ENCODE results near the gene MAPK8.

The MAPK8 gene

GRCh38 chr10:48462482-48463020 lies 156.1 kb downstream of the MAPK8 start:
- no peak for DNase-seq (ENCODE audit: low read depth in 2 of 2)

DNA sequence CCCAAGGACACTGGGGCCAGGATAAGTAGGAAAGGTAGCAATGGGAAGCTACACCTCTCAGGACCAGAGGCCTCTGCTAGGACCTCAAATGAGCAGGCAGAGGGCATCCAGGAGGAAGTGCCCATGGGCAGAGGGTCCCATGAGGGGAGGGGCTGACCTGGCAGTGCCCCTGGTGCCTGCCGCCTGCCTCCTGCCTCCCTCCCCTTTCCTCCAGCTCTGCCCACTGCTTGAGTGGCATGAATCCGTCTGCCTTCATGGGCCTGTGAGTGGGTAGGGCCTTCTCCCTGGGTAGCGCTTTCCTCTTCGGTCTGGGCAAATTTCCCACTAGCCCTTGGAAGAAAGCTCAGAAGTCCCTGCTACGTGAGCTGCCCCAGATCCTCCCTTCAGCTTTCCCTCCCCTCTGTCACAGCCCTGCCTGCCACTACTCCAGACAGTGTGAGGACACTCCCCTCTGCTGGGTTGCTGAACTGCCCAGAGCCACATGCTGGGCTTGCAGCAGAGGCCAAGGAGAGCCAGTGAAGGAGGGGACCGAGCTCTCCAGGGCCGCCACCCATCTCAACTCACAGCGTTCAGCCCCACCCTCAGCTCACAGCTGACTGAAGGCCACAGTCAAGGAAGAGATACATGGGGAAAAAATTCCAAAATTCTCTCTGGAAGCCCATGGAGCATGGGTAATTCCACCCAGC lies 157.0 kb downstream of the MAPK8 start:
- DNase-seq (ENCODE audit: low read depth in 2 of 2): no peak

DNA sequence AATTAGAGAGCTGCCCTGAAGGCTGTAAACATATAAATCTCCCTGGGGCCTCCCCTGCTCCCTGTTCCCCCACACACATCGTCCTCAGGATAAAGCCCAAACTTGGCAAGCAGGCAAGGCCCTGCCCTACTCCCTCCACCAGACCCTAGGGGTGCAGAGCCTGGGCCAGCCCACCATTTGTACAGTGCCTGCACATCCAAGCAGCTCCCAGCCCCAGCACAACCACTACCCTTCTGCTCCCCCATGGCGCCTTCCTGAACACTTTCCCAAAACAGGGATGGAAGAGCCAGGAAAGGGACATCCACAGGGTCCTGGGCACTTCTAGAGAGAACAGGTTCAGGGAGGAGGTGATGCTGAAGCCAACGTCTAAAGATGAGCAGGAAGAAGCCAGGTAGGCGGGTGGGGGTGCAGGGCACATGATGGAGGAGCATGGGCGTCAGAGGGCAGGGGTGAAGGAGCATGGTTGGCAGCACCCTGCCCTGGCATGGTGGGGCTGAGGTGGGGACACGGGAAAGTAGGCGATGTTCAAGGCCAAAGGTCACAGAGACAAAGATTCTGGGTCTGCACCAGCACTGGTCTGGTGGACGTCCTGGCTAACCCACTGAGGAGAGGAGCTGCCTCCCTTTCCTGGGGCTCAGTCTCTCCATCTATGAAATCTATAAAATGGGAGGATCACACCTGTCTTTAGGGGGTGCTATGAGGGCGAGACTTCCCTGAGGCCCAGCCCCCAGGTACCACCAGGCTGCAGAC lies 157.8 kb downstream of the MAPK8 start:
- DNase-seq (ENCODE audit: low read depth in 2 of 2): no peak

- DNase-seq (ENCODE audit: low read depth in 2 of 2): no peak
These were observed 158.6 kb downstream of the MAPK8 start for GRCh38 chr10:48464871-48465736.

GRCh38 chr10:48465860-48466521 lies 159.5 kb downstream of the MAPK8 start:
- DNase-seq (ENCODE audit: low read depth in 2 of 2): no peak

DNA sequence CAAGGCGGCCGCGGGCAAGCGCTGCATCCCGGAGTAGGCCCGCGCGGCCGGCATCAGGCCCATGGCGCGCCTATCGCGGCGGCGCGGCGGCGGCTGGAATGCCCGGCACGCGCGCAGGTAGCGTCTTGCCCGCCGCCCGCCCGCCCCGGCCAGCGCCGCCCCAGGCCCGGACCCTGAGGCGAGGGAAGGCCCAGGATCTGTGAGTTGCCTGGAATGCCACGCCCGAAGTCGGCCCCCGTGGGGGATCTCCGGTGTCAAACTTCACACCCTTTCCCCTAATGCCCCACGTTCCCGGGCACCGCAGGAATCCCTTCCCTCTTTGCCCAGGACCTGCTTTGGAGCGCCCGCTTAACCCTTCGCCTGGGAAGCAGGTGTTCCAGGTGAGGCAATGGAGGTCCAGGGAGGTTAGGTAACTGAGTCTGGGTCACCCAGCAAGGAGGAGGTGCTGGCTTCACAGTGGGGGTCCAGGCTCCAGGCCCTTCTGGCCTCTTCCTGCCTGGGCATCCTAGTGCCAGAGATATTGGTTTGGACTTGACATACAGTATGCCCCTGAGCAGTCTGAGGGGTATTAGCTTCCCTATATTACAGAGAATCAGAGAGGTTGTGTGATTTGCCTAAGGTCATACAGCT lies 160.2 kb downstream of the MAPK8 start:
- DNase-seq (ENCODE audit: low read depth in 2 of 2): no peak

DNA sequence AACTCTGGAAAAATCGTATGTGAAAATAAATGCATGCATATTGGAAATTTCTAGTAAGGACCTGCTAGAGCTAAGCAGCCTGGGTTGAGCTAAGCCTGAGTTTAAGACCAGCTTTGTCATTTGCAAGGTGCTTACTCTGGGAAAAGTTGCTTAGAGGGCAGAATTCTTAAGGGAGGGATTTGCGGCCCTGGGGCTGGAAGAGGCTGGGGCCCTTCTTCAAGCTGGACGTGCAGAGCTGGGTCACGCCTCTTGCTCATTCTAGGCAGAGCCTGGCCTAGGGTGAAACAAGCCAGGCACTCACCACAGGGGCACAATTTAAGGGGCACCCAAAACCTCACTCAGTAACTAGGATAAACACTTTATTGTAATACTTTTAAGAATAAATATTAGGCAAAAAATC lies 161.2 kb downstream of the MAPK8 start:
- no peak for DNase-seq (ENCODE audit: low read depth in 2 of 2)

DNA sequence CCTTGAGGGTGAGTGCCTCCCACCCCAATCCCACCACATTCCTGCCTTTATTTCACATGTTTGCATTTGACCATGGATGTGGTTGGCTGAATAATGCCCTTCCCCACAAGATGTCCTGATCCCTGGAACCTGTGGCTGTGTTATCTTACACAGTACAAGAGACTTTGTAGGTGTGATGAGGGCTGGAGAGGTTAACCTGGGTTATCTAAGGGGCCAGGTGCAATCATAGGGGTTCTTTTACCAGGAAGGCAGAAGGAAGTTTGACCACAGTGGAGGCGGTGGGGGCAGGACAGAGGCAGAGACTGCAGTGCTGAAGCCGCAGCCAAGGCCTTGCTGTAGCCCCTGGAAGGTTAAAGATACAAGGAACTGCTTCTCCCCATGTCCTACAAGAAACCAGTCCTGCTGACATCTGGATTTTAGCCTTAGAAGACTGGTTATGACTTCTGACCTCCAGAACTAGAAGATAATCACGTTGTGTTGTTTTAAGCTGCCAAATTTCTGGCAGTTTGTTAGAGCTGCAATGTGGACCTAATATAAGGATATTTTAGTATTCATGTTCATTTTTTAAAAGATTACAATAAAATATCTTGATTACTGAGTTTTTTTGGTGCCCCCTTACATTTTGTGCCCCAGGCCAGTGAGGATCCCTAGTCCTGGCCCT lies 161.8 kb downstream of the MAPK8 start:
- no peak for DNase-seq (ENCODE audit: low read depth in 2 of 2)

DNA sequence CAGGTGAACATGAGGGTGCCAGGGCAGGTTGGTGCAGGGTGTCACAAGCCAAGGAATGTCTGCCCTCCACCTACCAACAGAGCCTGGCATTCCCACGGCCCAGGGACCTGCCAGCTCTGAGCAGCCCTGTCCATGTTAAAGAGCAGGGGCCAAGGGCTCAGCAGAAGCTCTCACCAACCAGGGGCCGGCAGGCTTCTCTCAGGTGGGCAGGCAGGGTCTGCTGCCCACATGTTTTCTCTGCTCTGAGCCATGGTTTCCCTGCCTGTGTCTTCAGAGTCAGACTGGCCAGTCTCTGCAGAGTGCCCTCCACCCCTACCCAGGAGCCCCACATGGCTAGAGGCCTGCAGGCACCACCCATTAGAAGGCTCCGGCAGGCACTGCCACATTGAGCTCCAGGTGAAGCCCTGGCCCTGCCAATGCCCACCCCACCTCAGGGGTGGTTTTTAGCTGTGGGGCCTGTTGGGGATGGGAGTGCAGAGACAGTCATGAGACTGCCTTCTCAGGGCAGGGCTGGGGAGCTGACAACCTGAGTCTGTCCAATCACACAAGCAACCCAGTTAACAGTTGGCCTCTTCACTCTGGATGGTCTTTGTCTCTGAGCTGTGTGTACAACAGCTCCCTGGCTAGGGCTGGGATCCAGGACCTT lies 162.5 kb downstream of the MAPK8 start:
- DNase-seq (ENCODE audit: low read depth in 2 of 2): no peak

DNA sequence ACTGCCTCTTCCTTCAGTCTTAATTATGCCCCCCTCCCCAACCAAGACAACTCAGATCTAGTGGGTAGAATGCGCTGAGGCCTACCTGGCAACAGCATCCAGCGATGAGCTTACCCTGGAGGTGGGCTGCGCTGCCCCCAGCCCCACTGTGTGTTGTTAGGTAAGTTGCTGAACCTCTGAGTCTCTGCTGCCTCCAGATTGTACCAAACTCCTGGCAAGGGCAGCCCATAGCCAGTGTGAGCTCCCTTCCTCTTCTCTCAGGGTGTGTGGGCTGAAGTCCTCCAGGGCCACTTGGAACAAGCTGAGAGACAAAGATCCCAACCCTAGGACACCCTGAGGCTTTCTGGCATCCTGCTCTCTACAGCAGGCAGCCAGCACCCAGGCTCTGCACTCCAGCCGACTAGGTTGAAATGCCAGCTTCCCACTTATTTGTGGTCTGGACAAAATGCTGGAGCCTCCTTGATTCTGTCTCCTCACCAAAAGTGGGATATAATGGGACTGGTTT lies 163.1 kb downstream of the MAPK8 start:
- no peak for DNase-seq (ENCODE audit: low read depth in 2 of 2)

- no peak for DNase-seq (ENCODE audit: low read depth in 2 of 2)
These were observed 163.8 kb downstream of the MAPK8 start for GRCh38 chr10:48470115-48470892.

DNA sequence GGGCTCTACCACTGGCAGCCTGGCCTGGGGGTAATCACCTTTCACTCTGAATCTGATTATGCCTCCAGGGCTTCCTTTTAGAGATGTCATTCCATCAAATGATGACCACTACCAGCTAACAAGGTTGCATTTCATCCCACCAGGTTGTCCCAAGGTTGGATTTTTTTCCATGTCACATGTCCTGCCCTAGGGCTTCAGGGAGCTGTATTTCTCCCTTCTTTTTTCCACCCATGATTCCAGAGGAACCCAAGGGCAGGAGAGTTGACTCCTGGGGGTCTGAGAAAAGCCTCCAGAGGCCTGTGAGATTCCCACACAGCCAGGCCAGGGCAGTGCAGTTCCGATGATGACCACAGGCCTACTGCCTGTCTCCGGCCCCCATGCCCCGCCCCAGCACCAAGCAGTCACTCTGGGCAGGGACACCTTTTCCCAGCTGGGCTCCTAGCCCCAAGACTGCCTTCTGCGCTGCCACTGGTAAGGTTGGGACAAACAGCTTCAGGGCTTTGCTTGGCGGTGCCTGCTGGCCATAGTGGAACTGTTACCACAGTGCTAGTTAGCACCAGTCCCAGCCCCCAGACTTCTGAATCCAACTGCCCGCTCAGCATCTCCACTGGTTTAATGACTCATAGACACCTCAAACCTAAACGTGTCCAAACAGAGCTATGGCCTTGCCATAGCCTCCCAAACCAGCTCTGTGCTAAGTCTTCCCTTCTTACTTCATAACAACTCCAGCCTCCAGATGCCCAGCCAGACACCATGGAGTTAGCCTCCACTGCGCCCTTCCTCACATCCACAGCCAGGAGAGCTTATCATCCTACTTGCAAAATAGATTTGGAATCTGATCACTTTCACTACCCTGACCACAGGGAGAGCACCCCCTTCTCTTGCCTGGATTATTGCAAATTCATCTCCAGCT lies 164.7 kb downstream of the MAPK8 start:
- DNase-seq (ENCODE audit: low read depth in 2 of 2): no peak

DNA sequence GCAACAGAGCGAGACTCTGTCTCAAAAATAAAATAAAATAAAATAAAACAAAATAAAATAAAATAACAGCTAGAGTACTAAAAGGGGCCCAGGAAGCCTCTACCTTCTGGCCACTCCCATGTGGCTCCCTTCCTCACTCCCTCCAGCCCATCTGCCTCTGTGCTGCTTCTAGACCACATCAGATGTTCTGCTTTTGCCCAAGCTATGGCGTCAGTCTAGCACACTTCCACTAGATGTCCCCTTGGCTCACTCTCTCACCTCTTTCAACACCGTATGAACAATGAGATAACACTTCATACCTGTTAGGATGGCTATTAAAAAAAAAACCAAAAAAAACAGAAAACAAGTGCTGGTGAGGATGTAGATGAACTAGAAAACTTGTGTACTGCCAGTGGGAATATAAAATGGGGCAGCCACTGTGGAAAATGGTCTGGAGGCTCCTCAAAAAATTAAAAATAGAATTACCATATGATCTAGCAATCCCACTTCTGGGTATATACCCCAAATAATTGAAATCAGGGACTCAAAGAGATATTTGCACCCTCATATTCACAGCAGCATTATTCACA lies 166.1 kb downstream of the MAPK8 start:
- no peak for DNase-seq (ENCODE audit: low read depth in 2 of 2)

DNA sequence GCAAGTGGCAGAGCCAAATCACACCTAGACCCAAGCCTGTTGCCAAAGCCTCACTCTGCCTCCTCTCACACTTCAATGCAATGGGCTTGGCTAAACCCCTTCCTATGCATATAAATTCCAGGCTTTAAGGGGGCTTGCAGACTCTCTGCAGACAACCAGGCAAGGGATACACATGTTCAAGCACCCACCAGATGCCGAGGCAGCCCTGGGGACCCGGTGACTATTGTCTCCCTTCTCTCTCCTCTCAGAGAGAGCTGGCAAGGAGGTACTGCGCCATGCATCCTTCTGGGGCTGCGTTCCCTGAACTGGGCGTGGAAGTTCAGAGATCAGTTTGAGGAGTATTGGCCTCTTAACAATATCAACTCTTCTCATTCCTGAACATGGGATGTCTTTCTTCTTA lies 167.2 kb downstream of the MAPK8 start:
- DNase-seq (ENCODE audit: low read depth in 2 of 2): no peak

DNA sequence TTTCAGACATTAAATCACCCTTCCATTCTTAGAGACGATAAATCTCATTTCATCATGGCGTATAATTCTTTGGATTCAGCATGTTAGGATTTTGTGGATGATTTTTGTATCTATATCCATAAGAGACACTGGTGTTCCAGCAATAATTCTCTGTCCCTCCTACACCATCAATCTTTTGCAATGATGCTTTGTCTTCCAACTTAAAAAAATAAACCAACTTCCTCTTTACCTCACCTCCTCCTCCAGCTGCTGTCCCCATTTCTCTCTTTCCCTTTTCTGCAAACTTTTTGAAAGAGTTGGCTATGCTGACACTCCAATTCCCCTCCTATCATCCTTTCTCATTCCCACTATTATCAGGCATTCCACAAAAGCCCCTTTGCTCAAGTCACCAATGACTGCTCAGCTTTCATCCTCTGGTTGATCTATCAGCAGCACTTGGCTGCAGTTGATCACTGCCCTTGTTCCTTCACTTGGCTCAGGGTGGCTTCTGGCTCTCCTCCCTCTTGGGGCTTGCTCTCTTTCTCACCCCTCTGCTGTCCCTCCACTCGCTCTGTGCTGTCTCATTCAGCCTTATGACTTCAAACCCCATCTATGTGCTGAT lies 168.4 kb downstream of the MAPK8 start:
- DNase-seq (ENCODE audit: low read depth in 2 of 2): no peak

DNA sequence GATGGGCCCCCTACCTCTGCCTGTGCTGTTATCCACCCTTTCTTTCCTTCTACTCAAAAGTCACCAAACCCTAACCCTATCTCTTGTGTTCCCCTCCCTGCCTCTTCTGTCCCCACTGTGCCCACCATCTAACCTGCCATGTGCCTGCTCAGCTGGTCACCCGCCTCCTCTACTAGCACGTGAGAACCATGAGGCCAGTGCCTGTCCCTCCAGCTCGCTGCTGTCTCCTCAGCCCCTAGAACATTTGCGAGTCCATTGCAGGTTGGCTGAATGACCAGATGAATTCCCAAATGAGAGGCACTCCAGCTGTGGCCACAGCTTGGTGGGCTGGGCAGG lies 169.4 kb downstream of the MAPK8 start:
- DNase-seq (ENCODE audit: low read depth in 2 of 2): no peak

DNA sequence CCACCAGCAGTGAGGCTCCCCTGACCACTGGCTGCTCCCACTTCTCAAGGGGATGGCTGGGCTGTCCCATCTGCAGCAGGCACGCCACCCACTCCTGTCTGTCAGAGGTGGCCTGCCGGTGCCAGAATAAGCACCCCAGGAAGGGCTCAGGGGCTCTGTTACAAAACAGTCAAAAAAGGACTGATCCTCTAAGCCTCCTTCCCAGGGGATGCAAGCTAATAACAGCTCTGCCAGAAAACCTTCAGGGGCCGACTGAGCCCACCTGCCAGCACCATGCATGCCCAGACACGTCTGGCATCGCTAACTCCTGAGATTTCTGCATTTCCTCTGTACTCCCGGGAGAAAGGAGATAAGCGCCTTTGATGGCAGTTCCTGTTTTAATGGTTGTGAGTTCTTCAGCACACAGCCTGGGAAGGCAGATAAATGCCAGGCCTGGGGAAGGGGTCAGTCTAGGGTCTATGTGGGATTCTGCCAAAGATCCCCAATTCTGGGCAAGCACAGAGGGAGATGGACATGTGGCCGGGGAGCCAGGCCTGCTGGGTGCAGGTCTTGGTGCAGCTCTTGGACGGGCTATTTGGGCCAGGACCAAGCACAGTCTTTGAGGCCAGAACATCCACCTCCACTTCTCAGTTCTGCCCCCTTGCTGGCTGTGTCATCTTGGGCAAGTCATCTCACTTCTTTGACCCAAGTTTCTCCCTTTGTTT lies 170.0 kb downstream of the MAPK8 start:
- DNase-seq (ENCODE audit: low read depth in 2 of 2): no peak

All from stimulated activated CD8-positive, alpha-beta memory T cell treated with anti-CD3 and anti-CD28 coated beads, Interleukin-2, amount 100 ng/mL, for 48 hours (primary cell).